ENCODE results near the gene EIPR1.

- TF ChIP-seq REST (IDR thresholded peaks at IDR 0.05) (no peak), CEBPB (IDR thresholded peaks at IDR 0.05) (no peak), CTCF (IDR thresholded peaks at IDR 0.05) (no peak), MAX (IDR thresholded peaks at IDR 0.05) (no peak), JUNB (IDR thresholded peaks at IDR 0.05) (no peak)
Measured at GRCh38 chr2:3323360-3324035, 54.1 kb downstream of the EIPR1 start.
